Smooth muscle cell (in vitro differentiated cells): ENCODE results near the gene DDIAS. TPM values are rescaled to one million over a fixed set of nuclear protein-coding genes. Genes with fewer than 3 reads are reported as not detected.
"Not testable (repeated sequence)": the region's sequence is repeated elsewhere in the genome, so short reads cannot be mapped to it uniquely, and the experiment has no call there.

Source experiments
- DNase-seq: peaks from one replicate; lab custom pipeline; 2025; ENCODE audit not compliant: unreplicated experiment; lab: John Stamatoyannopoulos, UW
- H2AFZ ChIP-seq: fragments of 200-600 bp; sonication (generic); 2 replicates; pipeline ENCODE4 v1.6.0; 2016; ENCODE audit warnings: antibody characterized with exemption, low read depth, mild to moderate bottlenecking
- H3F3A ChIP-seq: fragments of 200-600 bp; sonication (generic); 2 replicates; pipeline ENCODE4 v1.6.0; 2017; ENCODE audit warnings: antibody characterized with exemption, low read depth
- H3K27ac ChIP-seq: fragments of 200-600 bp; sonication (generic); 2 replicates; pipeline ENCODE4 v1.5.1; 2016; ENCODE audit warnings: low read depth, mild to moderate bottlenecking
- H3K27me3 ChIP-seq: fragments of 200-600 bp; sonication (generic); 2 replicates; pipeline ENCODE4 v1.6.1; 2016; ENCODE audit warnings: low read depth, mild to moderate bottlenecking
- H3K36me3 ChIP-seq: fragments of 200-600 bp; sonication (generic); 2 replicates; pipeline ENCODE4 v1.5.1; 2016; ENCODE audit warnings: low read depth
- H3K4me1 ChIP-seq: fragments of 200-600 bp; sonication (generic); 2 replicates; pipeline ENCODE4 v1.5.1; 2016; ENCODE audit warnings: low read depth
- H3K4me2 ChIP-seq: fragments of 200-600 bp; sonication (generic); 2 replicates; pipeline ENCODE4 v1.6.0; 2016; ENCODE audit warnings: mild to moderate bottlenecking
- H3K4me3 ChIP-seq: fragments of 200-600 bp; sonication (generic); 2 replicates; pipeline ENCODE4 v1.5.1; 2016; ENCODE audit warnings: mild to moderate bottlenecking
- H3K79me2 ChIP-seq: fragments of 200-600 bp; sonication (generic); 2 replicates; pipeline ENCODE4 v1.6.0; 2016; ENCODE audit warnings: low read depth, mild to moderate bottlenecking
- H3K9ac ChIP-seq: fragments of 200-600 bp; sonication (generic); 2 replicates; pipeline ENCODE4 v1.6.0; 2016; ENCODE audit warnings: low read depth
- H3K9me3 ChIP-seq: fragments of 200-600 bp; sonication (generic); replicated peaks from 2 replicates; pipeline ENCODE4 v1.5.1; 2016; ENCODE audit warnings: low read depth
- H4K20me1 ChIP-seq: fragments of 200-600 bp; sonication (generic); 2 replicates; pipeline ENCODE4 v1.6.0; 2016; ENCODE audit warnings: low read depth
- CTCF ChIP-seq: fragments of 200-600 bp; sonication (generic); IDR thresholded peaks from 2 replicates; pipeline ENCODE4 v1.5.1; 2017; ENCODE audit warnings: borderline replicate concordance, mild to moderate bottlenecking, antibody characterized with exemption; ENCODE audit not compliant: insufficient read depth, poor library complexity, severe bottlenecking
- WGBS: methylation state at CpG from one replicate; pipeline ENCODE4 v1.1.7; 2016; ENCODE audit warnings: low lambda C conversion rate; 5-methylcytosine and 5-hydroxymethylcytosine counted together
- polyA plus RNA-seq: library from polyadenylated mRNA; unstranded; fragments of >200 nt; fragmentation: Nextera tagmentation; extraction: Ambion mirVana; gene quantifications from 2 replicates; pipeline ENCODE4 v1.2.1, GENCODE V29; 2016
- total RNA-seq: library from RNA; depleted of rRNA; stranded (reverse); fragments of >200 nt; gene quantifications from 2 replicates; pipeline ENCODE4 v1.2.3, GENCODE V29; 2014

Gene DDIAS
- total RNA-seq (4.0 and 5.9 TPM in 2 replicates), polyA plus RNA-seq (3.1 TPM in 2 replicates)

GRCh38 chr11:82901165-82901921, at the start of gene DDIAS:
Gene DDIAS, plus strand, starts transcription at chr11:82901736. Its CDS starts 13,003 bp downstream, at chr11:82914739.
- no peak for TF ChIP-seq CTCF
- Histone ChIP-seq H3K4me3 (peak within 1 kb of the TSS; percentile 75), H2AFZ (peak within 1 kb of the TSS; percentile 93), H4K20me1 (no peaks in the 10 kb centered on the region), H3K4me2 (peak within 1 kb of the TSS; percentile 93), H3K9ac (peak within 1 kb of the TSS; percentile 75), H3K9me3 (no peaks in the 10 kb centered on the region), H3K27ac (peak within 1 kb of the TSS; percentile 77), H3K36me3 (no peaks in the 10 kb centered on the region), H3F3A (no peaks in the 10 kb centered on the region), H3K27me3 (no peaks in the 10 kb centered on the region), H3K79me2 (peaks cover 31% of the 10 kb centered on the region), H3K4me1 (peaks cover 7% of the 10 kb centered on the region)
- DNase-seq = peak; percentile 79
- WGBS = under 1% methylated on average over 42 of the region's 49 CpGs

GRCh38 chr11:82854242-82854641, 47.3 kb upstream of the DDIAS start:
- peaks cover 3% of the 10 kb centered on the region for H3K4me1 ChIP-seq
- H3K27me3 ChIP-seq = no peaks in the 10 kb centered on the region
- no peak for DNase-seq
- no peak overlapping the region for H3K4me3 ChIP-seq
- H3K27ac ChIP-seq = no peak overlapping the region
- TF ChIP-seq CTCF = no peak
- no peaks in the 10 kb centered on the region for H3K79me2 ChIP-seq
- no peak overlapping the region for H3K9ac ChIP-seq
- no peaks in the 10 kb centered on the region for H3K9me3 ChIP-seq
- H2AFZ ChIP-seq = no peak overlapping the region
- H3K4me2 ChIP-seq = no peak overlapping the region
- H4K20me1 ChIP-seq = no peaks in the 10 kb centered on the region
- H3F3A ChIP-seq = no peaks in the 10 kb centered on the region
- no peaks in the 10 kb centered on the region for H3K36me3 ChIP-seq

- H3K9me3 ChIP-seq, H3K79me2 ChIP-seq, H3K27me3 ChIP-seq, H3K9ac ChIP-seq, H4K20me1 ChIP-seq, H3F3A ChIP-seq, H3K36me3 ChIP-seq, H2AFZ ChIP-seq, H3K27ac ChIP-seq, DNase-seq, H3K4me3 ChIP-seq, H3K4me2 ChIP-seq, H3K4me1 ChIP-seq: not testable (repeated sequence)
- WGBS = 100% methylated on average over 1 of the region's 1 CpG
Observed at GRCh38 chr11:82854916-82855315, 46.6 kb upstream of the DDIAS start.

- no peak overlapping the region for H3K4me2 ChIP-seq
- no peak for DNase-seq
- H3K9ac ChIP-seq = no peak overlapping the region
- H3K79me2 ChIP-seq = no peaks in the 10 kb centered on the region
- H3K27me3 ChIP-seq = no peaks in the 10 kb centered on the region
- no peak overlapping the region for H3K27ac ChIP-seq
- H3K4me3 ChIP-seq = no peak overlapping the region
- peaks cover 3% of the 10 kb centered on the region for H3K4me1 ChIP-seq
- WGBS = 95% methylated on average over 2 of the region's 2 CpGs
- no peak for TF ChIP-seq CTCF
- H4K20me1 ChIP-seq = no peaks in the 10 kb centered on the region
- H2AFZ ChIP-seq = no peak overlapping the region
- H3K9me3 ChIP-seq = no peaks in the 10 kb centered on the region
- H3F3A ChIP-seq = no peaks in the 10 kb centered on the region
- H3K36me3 ChIP-seq = no peaks in the 10 kb centered on the region
Observed at GRCh38 chr11:82855616-82856015, 45.9 kb upstream of the DDIAS start.
